GM19395 (cell line): ENCODE results near the gene TMEM127.

Experiments
- ATAC-seq: cut with Tn5 transposase; IDR thresholded peaks from one replicate; pipeline ENCODE4 v1.9.1; 2021; ENCODE audit warnings: mild to moderate bottlenecking, moderate library complexity; ENCODE audit not compliant: unreplicated experiment

TMEM127 gene

DNA sequence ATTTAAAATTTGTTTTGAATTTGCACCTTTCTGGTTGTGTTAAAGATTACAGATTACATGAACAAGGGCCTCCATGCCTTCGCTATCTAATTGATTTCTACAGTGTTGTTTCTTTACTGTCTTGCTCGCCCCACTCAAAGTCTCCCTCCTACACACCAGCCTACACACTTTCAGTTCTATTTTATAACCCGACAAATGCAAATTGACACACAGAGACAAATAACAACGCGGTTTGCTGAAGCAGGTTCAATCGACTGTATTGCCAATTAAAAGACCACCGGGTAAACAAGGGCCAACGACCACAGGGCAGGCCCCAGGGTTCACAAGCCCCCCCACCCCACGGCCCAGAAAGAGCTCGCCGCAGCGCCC, 58.0 kb downstream of the TMEM127 start:
- ATAC-seq, result no peak

DNA sequence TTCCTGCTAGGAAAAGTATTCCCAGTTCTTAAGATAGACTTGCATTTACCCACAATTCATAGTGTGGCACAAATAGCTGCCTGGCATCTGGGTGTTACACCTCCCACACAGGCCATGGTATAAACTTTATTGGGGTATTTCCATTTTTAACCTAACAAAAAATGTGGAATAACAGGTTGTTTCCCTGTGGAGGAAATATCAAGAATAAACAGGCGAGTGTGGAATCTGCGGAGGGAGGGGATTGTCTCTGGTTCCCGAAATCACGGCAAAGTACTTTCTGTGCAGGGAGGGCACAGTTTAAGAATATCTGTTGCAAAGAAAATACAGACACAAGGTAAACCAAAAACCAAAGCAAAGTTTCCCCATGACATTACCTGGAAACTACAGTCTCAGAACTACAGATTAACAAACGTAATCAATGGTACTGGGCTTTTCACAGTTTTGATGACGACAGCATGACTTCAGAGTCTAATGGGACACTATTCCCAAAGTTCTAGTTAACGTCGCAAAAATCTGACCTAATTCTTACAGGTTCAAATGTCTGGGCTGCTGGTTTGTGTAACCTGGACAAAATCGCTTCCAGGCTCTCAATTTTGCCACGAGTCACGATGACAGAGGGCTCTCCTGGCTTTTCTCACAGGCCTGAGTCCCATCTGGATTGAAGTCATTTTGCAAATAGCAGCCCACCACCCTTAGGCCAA, 58.6 kb downstream of the TMEM127 start:
- no peak for ATAC-seq

DNA sequence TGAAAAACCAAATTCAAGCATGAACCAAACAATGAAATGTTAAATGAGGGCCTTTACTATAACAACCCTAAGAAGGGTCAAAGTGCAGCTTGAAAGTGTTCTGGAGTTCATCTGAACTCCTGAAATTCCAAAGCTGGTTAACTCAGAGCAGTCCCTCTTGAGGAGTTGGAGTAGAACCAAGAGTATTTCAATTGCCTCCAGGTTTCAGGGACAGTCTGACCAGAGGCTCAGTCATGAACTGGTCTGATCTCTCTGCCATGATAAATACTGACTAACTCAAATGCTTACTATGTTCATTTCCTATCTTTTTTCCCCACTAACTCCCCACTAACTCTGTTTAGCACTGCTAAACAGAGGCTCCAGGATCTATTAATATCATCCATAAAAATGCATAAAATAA, 59.9 kb downstream of the TMEM127 start:
- no peak for ATAC-seq

DNA sequence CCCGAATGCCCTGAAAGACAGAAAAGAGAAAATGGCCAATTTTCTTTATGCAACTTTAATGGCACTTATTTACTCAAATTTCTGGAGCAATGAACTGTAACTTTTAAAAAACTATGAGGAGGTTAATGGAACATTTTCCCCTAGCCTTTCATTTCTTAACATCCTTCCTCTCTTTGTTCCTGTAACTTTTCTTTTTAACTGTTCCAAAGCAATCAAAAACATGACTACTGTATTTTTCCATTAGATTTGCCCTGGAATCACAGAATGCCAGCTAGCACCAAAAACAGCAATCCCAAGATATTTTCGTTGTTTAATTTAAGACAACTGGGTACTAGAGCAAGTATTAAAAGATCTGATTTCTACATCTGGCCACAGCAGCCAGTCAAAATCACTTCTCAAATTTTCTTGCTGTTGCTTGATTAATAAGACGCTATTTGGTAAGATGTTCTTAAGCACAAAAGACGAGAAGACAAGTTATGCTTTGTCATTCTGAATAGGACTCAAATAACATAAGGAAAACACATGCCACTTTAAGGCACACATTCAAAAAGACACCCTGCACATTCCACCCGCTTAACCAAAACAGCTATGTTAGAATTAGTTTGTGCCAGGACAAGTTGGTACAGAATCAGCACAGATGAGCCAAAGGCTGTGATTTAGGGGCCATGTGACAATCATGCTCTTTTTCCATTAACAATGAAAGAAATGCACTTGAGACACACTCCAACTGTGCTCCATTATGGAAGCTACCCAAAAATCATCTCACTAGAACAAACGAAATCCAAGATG, 60.8 kb downstream of the TMEM127 start:
- ATAC-seq, result no peak

DNA sequence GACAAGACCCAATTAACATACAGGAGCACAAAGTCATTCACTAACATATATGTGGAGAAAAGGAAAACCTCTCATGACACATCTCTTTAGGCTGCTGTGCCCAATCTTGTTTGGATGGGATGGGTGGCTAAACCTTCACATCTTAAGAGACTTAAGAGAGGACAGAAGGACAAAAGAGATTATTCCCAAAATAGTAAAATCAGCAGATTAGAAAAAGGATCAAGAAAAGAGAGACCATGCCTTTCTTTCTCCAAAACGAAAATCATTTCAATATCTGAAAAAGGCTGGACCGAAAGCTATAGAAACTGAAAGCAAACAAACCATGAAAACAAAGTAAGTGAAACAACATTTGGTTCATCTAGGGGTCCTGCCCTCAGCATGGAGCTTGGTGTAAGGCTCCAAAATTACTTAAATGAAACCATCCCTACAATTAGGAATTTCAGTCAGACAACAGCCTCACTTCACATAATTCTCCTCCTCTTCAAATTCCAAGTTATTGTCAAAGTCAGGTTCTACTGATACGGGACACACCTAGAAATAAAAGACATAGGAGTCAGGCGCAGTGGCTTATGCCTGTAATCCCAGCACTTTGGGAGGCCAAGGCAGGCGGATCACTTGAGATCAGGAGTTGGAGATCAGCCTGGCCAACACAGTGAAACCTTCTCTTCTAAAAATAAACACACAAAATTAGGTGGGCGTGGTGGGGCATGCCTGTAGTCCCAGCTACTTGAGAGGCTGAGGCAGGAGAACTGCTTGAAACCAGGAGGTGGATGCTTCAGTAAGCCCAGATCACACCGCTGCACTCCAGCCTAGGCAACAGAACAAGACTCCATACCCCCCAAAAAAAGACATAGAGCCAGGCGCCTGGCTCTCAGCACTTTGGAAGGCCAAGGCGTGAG, 62.4 kb downstream of the TMEM127 start:
- ATAC-seq, result no peak

DNA sequence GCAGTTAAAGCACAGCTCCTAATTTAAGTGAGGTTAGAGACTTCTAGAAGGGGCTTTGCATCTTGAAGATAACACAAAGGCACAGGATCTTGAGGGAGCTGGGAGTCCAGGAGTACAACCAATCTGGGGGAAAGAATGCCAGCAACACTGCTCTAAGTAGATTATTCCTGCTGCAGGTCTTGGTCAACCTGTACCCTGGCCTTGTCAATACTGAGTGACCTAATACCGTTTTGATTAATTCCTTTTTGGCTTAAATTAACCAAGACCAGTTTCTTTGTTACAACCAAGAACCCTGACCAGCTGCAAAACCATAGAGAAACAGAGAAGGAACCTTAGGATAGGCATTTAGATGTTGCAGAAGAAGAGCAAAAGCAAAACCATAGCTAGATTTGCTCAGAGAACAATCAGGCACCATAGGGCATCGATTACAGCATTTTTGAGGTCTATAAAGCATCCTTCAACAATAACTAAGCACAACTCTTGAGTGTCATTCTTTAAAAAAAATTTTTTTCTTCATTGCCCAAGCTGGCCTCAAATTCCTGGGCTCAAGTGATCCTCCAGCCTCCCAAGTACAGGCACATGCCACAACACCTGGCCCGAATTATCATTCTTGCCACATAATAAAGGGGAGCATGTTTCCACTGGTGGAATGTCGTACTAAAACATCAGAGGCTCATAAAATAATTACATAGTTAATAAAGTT, 63.5 kb downstream of the TMEM127 start:
- ATAC-seq, result no peak

DNA sequence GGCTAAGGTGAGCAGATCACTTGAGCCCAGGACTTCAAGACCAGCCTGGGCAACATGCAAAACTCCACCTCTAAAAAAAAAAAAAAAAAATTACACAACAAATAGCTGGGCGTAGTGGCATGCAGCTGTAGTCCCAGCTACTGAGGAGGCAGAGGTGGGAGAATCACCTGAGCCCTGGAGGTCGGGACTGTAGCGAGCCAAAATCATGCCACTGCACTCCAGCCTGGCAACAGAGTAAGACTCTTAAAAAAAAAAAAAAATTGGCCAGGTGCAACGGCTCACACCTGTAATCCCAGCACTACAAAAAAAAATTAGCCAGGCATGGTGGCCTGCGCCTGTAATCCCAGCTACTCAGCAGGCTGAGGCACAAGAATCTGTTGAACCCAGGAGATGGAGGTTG, 64.5 kb downstream of the TMEM127 start:
- ATAC-seq, result no peak

DNA sequence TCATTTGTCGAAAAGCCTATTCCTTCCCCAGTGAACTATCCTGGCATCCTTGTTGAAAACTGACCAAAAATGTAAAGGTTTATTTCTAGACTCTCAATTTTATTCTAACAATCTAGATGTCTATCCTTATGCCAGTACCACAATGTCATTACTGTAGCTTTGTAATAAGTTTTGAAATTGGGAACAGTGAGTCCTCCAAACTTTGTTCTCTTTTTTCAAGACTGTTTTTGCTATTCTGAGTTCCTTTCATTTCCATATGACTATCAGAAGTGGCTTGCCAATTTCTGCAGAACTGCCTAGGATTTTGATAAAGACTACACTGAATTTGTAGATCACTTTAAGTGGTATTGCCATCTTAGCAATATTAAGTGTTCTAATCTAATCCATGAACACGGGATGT, 66.9 kb downstream of the TMEM127 start:
- no peak for ATAC-seq
